ENCODE results near the gene GTF2A1.

Gene GTF2A1

GRCh38 chr14:81125536-81125935 is 95.2 kb downstream of the GTF2A1 start:
- Histone ChIP-seq H3K36me3 (ENCODE audit: control insufficient read depth, low read depth, low read length) (no peaks in the 10 kb centered on the region), H3K4me3 (ENCODE audit: low read length) (no peak overlapping the region), H3K9ac (ENCODE audit: low read length) (no peak overlapping the region), H3K27ac (ENCODE audit: low read length) (no peak overlapping the region), H3K4me1 (ENCODE audit: control insufficient read depth, low read depth, low read length) (no peaks in the 10 kb centered on the region), H3K9me3 (ENCODE audit: control insufficient read depth, low read depth, low read length) (no peaks in the 10 kb centered on the region), H3K27me3 (ENCODE audit: control insufficient read depth, insufficient read depth, low read length) (no peaks in the 10 kb centered on the region)
